Daoy (cell line): ENCODE measurements around the gene MUC7. TPM values are rescaled to one million over a fixed set of nuclear protein-coding genes. Genes with fewer than 3 reads are reported as not detected.

Experiments used
- total RNA-seq: library from RNA; depleted of rRNA; stranded (reverse); fragments of >200 nt; shearing (Covaris generic); gene quantifications from 2 replicates; pipeline ENCODE4 v1.2.3, GENCODE V29; 2014; rRNA removed

The MUC7 gene
- total RNA-seq, 1 experiment from 2014 or later, result not detected

Other genes starting within 250 kb of the MUC7 start
- 0.97 TPM in 1 of 2 replicates, not detected in the other for gene FDCSP, start 246.1 kb upstream of the MUC7 start, total RNA-seq
- gene CSN3, start 229.6 kb upstream of the MUC7 start, total RNA-seq, result not detected in 2 replicates
- not detected in 2 replicates for gene CABS1, start 137.2 kb upstream of the MUC7 start, total RNA-seq
- gene SMR3A, start 111.4 kb upstream of the MUC7 start, total RNA-seq, result not detected in 2 replicates
- gene SMR3B, start 89.1 kb upstream of the MUC7 start, total RNA-seq, result not detected in 2 replicates
- gene OPRPN, start 74.3 kb upstream of the MUC7 start, total RNA-seq, result not detected in 2 replicates
- 98.3 and 106 TPM in 2 replicates for gene AMTN, start 46.4 kb downstream of the MUC7 start, total RNA-seq
- 0.06 TPM in 1 of 2 replicates, not detected in the other for gene AMBN, start 120.1 kb downstream of the MUC7 start, total RNA-seq
- not detected in 2 replicates for gene ENAM, start 156.5 kb downstream of the MUC7 start, total RNA-seq
- gene JCHAIN, start 194.3 kb downstream of the MUC7 start, total RNA-seq, result not detected in 2 replicates
- 15.7 and 20.0 TPM in 2 replicates for gene UTP3, start 216.3 kb downstream of the MUC7 start, total RNA-seq
- gene RUFY3, start 249.8 kb downstream of the MUC7 start, total RNA-seq, result 8.3 and 13.9 TPM in 2 replicates